ENCODE results near the gene GRAP2.
"Not testable (repeated sequence)": the region's sequence is repeated elsewhere in the genome, so short reads cannot be mapped to it uniquely, and the experiment has no call there.

Gene GRAP2

DNA sequence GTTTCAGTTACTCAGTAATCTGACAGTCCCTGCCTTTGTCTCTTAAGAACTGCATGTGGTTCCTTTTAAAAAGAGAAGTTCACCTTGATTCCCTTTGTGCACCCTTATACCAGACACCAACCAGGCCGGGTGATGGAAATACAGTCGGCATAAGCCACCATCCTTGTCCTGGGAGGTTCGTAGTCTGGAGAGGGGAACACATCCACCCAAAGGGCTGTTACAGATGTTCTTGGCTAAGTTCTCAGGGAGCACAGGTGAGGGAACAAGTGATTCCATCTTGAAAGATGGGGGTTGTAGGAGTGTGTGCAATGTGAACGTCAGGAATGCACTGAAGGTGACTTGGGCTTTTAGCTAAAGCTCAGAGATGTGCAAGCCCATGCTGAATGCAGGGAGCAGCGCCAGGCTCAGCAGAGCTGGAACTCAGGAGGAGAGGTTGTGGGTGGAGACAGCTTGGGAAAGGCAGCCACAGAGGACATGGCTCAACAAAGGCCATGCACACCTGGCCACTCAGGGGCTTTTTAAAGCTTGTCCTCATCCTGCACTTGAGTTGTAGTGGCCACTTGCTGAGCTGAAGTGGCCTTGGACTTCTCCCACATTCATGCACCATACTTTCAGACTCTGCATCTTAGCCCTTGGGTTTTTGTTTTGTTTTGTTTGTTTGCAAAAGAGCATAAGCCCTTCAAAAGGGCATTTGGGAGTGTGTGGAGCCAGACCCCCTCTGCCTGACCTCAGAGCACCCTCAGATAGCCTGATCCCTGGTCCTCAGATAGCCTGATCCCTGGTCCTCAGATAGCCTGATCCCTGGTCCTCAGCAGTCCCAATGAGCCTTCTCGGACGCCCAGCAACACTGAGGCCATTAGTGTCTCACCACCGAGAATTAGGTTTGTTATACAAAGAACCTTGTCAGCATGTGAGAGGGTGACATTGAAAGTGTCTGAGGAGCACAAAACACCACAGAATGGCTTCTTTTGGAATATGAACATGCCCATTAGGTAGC is 46.6 kb downstream of the GRAP2 start:
- no peak for DNase-seq

DNA sequence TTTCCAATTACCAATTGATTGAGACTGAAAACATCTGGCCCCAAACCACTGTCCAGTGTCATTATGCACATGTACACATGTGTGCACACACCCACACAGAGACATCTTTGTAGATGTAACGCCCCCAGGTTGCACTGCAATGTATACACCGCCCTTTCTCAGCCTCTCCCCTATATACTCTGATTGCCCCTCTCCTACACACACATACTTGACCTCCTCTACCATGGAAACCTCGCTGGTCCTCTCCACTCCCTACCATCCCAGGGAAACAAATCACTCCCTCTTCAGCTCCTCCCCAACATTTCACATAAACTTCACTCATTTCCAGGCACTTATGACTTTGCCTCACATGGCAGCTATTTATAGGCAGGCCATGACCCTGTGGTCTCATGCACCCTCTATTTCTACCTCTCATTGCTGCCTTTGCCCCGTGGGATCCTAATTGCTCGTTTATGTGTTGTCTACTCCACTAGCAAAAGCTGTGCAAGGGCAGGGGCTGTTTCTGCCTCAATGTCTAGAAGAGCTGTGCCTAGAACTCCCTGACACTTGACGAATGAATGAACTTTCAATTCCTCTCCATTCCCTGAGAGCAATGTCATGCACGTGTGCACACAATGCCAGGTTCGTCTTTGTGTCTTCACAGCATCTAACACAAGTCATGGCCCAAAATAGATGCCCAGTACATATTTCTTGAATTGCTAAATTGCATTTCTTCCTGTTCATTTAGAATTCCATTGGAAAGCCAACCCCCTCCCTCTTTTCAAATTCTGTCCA is 49.3 kb downstream of the GRAP2 start:
- DNase-seq: no peak

- DNase-seq: not testable (repeated sequence)
These were observed 50.9 kb downstream of the GRAP2 start for GRCh38 chr22:39951603-39952293.

DNA sequence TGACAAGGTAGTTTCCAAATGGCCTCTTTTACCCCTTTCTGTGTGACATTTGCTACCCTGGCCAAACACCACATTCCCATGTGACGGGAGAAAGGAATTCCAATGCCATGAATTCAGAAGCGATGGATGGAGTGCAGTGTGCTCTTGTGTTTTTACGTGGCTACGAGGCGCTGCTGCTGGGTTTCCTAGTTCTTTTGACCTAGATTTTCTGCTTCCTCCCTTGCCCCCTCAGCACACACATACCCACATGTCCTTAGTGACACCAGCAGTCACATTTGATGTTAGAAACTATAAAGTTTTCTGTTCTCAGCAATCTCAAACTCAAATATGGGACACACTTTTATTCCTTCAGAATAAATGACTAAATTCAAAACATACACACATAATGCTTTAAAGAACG is 51.5 kb downstream of the GRAP2 start:
- DNase-seq: no peak

DNA sequence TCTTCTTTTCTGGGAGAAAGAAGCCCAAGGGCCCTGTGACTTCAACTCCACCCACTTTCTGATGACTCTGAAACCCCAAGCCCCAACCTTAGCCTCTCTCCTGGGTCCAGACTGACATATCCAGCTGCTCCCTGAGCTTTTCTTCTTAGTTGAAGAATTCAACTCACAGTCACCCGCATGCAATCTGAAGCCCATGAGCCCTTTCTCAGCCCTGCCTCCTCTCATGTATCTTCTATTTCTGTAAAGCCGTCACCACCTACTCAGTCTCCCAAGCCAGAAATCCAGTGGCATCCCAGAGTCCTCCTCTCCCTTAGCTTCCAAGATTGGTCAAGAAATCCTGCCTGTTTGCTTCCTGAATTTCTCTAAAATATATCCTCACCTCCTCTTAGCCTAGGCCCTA is 52.2 kb downstream of the GRAP2 start:
- DNase-seq: no peak

- no peak for DNase-seq
These were observed 53.7 kb downstream of the GRAP2 start for GRCh38 chr22:39954584-39955055.

- DNase-seq: no peak
These were observed 54.8 kb downstream of the GRAP2 start for GRCh38 chr22:39955675-39956074.

- DNase-seq: no peak
These were observed 56.2 kb downstream of the GRAP2 start for GRCh38 chr22:39956932-39957664.

DNA sequence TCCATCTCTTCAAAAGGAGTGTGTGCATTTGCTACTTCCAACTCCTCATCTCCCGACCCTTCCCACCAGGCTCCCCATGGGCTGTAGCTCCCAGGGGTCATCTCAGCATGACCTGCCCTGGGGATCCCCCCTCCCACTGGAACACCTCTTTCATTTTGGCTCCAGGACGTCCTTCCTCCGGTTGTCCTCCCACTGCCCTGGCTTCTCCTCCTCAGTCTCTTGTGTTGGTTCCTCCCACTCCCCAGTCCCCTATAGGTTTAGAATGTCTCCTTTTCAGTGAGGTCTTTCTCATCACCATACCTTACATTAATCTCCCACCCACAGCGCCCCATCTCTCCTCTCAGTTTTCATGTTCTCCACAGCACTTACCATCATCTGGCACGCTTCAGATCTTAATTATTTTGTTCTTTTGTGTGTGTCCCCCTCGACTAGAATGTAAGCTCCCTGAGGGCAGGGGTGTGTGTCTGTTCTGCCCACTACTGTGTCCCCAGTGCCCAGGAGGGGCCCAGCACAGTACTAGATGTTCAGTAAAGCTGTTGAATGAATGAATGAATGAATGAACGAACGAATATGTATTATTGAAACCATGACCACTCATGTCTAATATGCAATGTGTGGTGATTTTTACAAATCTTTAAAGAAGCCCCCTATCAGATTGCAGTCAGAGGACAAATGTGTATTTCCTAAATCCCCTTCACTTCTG is 57.3 kb downstream of the GRAP2 start:
- no peak for DNase-seq

DNA sequence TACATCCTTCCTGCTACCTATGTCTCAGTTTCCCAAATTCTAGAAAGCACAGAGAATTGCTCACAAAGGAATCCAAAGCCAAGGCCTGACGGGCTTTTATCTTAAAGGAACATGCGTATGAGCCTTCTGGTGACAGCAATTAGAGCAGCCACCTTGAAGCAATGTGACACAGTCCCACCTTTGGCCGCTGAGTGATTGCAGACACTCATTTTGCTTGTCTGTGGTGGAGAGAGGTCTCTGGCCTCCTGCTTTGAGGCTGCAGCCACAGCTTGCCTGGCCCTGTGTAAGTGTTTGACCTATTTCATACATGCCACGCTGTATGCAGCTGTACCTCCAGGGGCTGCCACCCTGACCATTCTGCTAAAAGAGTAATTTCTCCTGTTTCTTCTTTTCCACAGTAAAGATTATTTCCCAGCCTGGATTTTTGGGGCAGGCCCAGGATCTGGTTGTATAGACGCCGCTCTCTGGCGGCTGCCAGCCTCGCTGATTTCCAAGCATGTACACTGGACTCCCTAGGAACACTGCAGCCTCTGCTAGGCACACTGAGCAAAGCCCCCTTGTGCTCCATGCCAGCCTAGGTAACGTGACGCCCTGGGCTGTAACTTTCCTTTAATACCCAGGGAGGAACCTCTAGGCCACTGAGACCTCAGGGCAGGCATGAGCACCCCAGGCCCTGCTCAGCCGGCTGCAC is 58.2 kb downstream of the GRAP2 start:
- DNase-seq: no peak

- no peak for DNase-seq
These were observed 59.0 kb downstream of the GRAP2 start, which contains the start of gene TMA7B for GRCh38 chr22:39959640-39960447. TMA7B (plus strand) TSS chr22:39960397; CDS start chr22:39964375, 3,978 bp downstream.

GRCh38 chr22:39960791-39961746 is 60.2 kb downstream of the GRAP2 start:
- DNase-seq: no peak

- DNase-seq: no peak
These were observed 61.2 kb downstream of the GRAP2 start for GRCh38 chr22:39962071-39962470.

- DNase-seq: no peak
These were observed 64.9 kb downstream of the GRAP2 start for GRCh38 chr22:39965748-39966147.

- no peak for DNase-seq
These were observed 65.6 kb downstream of the GRAP2 start for GRCh38 chr22:39966470-39966869.

DNA sequence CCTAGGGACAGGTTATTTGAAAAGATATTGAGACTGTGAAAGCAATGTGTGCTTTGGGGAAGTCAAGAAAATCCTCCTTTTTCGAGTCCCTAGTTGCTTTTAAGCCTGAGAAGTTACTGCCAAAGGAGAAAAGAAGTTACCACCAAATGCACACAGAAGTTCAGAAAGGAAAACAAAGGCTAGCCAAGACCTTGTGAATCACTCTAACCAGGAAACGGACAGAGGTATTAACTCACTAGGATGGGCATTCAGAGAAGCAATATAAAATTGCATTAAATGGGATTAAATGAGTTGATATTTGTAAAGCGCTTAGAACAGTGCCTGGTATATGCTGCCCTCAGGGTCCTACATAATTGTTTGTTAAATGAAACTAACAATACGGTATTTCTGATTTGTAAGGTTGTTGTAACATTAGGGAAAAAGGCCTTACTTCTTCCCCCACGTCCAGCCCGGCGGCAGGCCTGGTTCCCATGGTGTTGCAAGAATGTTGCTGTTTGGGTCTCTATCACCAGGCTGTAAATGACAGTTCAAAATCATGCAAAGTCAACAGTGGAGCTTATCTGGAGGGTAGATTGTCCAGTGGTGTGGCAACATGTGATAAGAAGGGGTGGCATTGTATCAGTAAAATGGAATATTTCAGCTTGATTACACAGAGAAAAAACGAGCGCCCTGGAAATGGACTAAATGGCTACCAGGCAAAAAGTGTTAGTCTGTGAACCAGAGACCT is 66.4 kb downstream of the GRAP2 start:
- no peak for DNase-seq

- no peak for DNase-seq
These were observed 67.4 kb downstream of the GRAP2 start for GRCh38 chr22:39967996-39968972.

All from NCI-H2227 treated with DMSO at 0.1 percent for 48 hours (cell line).